Liver (tissue), 3 donors: ENCODE measurements around the gene MUC15.

Experiments used
- CTCF ChIP-seq: fragments of 150-350 bp; IDR thresholded peaks from 2 replicates; pipeline ENCODE4 v1.5.1; 2017; ENCODE audit warnings: improper control_type of control experiment, low read depth, low read length; ENCODE audit not compliant: missing input control
- EGR1 ChIP-seq, 2 donors: IDR thresholded peaks; 2 replicates each; pipeline ENCODE4 v1.6.1; 2016 to 2018; ENCODE audit warnings: antibody characterized with exemption in 2 of 2, low read depth in 2 of 2
- GABPA ChIP-seq, 2 donors: IDR thresholded peaks in 1 of 2; conservative IDR thresholded peaks in 1 of 2; 2 replicates each; pipeline ENCODE4 v1.6.1; 2016; ENCODE audit warnings: antibody characterized with exemption in 2 of 2, mild to moderate bottlenecking in 1 of 2, moderate library complexity in 1 of 2
- JUND ChIP-seq, 2 donors: IDR thresholded peaks; 2 replicates each; pipeline ENCODE4 v1.6.1; 2016; ENCODE audit warnings: antibody characterized with exemption in 2 of 2
- MAX ChIP-seq: IDR thresholded peaks from 2 replicates; pipeline ENCODE4 v1.6.1; 2016; ENCODE audit warnings: antibody characterized with exemption
- RAD21 ChIP-seq, 2 donors: IDR thresholded peaks; 2 replicates each; pipeline ENCODE4 v1.6.1; 2016; ENCODE audit warnings: antibody characterized with exemption in 2 of 2, mild to moderate bottlenecking in 2 of 2
- SP1 ChIP-seq: IDR thresholded peaks from 2 replicates; pipeline ENCODE4 v1.6.1; 2018; ENCODE audit warnings: antibody characterized with exemption, mild to moderate bottlenecking
- TAF1 ChIP-seq: conservative IDR thresholded peaks from 2 replicates; pipeline ENCODE4 v1.6.1; 2016; ENCODE audit warnings: antibody characterized with exemption, mild to moderate bottlenecking
- YY1 ChIP-seq: IDR thresholded peaks from 2 replicates; pipeline ENCODE4 v1.6.1; 2016; ENCODE audit warnings: antibody characterized with exemption, mild to moderate bottlenecking
- TF ChIP-seq, protein P1 (sequence below): IDR thresholded peaks from 2 replicates; pipeline ENCODE4 v1.6.1; 2016; ENCODE audit warnings: antibody characterized with exemption, mild to moderate bottlenecking
- TF ChIP-seq, protein P2 (sequence below): IDR thresholded peaks from 2 replicates; pipeline ENCODE4 v1.6.1; 2016; ENCODE audit warnings: antibody characterized with exemption
- donor health status: healthy.
- donor health status: healthy.

- no peak for TF ChIP-seq GABPA (IDR thresholded peaks at IDR 0.05 in 1 of 2, conservative IDR thresholded peaks at IDR 0.05 in 1 of 2)
- TF ChIP-seq, protein P1, sequence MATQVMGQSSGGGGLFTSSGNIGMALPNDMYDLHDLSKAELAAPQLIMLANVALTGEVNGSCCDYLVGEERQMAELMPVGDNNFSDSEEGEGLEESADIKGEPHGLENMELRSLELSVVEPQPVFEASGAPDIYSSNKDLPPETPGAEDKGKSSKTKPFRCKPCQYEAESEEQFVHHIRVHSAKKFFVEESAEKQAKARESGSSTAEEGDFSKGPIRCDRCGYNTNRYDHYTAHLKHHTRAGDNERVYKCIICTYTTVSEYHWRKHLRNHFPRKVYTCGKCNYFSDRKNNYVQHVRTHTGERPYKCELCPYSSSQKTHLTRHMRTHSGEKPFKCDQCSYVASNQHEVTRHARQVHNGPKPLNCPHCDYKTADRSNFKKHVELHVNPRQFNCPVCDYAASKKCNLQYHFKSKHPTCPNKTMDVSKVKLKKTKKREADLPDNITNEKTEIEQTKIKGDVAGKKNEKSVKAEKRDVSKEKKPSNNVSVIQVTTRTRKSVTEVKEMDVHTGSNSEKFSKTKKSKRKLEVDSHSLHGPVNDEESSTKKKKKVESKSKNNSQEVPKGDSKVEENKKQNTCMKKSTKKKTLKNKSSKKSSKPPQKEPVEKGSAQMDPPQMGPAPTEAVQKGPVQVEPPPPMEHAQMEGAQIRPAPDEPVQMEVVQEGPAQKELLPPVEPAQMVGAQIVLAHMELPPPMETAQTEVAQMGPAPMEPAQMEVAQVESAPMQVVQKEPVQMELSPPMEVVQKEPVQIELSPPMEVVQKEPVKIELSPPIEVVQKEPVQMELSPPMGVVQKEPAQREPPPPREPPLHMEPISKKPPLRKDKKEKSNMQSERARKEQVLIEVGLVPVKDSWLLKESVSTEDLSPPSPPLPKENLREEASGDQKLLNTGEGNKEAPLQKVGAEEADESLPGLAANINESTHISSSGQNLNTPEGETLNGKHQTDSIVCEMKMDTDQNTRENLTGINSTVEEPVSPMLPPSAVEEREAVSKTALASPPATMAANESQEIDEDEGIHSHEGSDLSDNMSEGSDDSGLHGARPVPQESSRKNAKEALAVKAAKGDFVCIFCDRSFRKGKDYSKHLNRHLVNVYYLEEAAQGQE, result no peak
- TF ChIP-seq TAF1, result no peak
- no peak for TF ChIP-seq CTCF
- no peak for TF ChIP-seq SP1
- TF ChIP-seq EGR1 (IDR thresholded peaks at IDR 0.05; ENCODE audit: low read depth in 2 of 2), result no peak
- TF ChIP-seq YY1, result no peak
- no peak for TF ChIP-seq RAD21 (IDR thresholded peaks at IDR 0.05)
- no peak for TF ChIP-seq JUND (IDR thresholded peaks at IDR 0.05)
- TF ChIP-seq MAX, result no peak
- TF ChIP-seq, protein P2, sequence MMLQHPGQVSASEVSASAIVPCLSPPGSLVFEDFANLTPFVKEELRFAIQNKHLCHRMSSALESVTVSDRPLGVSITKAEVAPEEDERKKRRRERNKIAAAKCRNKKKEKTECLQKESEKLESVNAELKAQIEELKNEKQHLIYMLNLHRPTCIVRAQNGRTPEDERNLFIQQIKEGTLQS, result no peak
These were observed 61.3 kb downstream of the MUC15 start for GRCh38 chr11:26510756-26511155.
